ENCODE measurements around the gene ZNF407.

The ZNF407 gene

DNA sequence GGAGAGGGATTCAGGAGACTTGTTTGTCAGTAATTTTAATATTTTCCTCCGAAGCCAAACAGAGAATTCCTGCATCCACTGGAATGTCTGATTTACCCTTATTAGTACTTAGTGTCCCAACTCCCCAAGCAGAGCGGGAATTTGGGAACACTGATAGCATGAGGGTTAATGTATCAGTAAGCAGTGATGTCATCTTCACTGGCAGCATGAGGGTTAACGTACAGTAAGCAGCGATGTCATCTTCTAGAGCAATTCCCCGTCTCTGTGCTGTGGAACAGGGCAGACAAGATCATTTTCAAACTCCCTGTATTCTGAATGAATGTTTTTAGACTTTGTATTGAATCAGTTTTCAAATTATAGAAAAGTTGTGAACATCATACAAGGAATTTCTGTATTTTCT is 228.9 kb downstream of the ZNF407 start:
- TF ChIP-seq, protein P1, sequence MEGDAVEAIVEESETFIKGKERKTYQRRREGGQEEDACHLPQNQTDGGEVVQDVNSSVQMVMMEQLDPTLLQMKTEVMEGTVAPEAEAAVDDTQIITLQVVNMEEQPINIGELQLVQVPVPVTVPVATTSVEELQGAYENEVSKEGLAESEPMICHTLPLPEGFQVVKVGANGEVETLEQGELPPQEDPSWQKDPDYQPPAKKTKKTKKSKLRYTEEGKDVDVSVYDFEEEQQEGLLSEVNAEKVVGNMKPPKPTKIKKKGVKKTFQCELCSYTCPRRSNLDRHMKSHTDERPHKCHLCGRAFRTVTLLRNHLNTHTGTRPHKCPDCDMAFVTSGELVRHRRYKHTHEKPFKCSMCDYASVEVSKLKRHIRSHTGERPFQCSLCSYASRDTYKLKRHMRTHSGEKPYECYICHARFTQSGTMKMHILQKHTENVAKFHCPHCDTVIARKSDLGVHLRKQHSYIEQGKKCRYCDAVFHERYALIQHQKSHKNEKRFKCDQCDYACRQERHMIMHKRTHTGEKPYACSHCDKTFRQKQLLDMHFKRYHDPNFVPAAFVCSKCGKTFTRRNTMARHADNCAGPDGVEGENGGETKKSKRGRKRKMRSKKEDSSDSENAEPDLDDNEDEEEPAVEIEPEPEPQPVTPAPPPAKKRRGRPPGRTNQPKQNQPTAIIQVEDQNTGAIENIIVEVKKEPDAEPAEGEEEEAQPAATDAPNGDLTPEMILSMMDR (conservative IDR thresholded peaks at IDR 0.05) = no peak
- H3K27ac ChIP-seq = no peak overlapping the region

DNA sequence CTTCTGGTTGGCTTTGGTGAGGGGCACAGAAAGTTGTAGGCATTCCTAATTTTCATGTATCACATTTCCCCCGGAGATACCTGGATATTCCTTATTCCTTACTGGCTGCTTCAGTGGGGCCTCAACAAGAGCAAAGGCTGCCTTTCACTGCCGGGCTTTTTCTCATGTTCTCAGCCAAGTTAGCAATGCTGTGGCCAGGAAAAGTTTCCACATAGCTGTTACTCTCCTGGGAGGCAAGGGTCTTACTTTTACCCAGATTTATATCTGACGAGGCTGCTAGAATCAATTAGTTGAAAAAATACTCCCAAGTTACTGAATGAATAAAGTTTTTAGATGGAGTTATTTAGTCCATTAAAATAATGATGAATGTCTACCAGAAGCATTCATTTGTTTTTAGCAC is 230.5 kb downstream of the ZNF407 start:
- TF ChIP-seq, protein P1 (conservative IDR thresholded peaks at IDR 0.05) = no peak

DNA sequence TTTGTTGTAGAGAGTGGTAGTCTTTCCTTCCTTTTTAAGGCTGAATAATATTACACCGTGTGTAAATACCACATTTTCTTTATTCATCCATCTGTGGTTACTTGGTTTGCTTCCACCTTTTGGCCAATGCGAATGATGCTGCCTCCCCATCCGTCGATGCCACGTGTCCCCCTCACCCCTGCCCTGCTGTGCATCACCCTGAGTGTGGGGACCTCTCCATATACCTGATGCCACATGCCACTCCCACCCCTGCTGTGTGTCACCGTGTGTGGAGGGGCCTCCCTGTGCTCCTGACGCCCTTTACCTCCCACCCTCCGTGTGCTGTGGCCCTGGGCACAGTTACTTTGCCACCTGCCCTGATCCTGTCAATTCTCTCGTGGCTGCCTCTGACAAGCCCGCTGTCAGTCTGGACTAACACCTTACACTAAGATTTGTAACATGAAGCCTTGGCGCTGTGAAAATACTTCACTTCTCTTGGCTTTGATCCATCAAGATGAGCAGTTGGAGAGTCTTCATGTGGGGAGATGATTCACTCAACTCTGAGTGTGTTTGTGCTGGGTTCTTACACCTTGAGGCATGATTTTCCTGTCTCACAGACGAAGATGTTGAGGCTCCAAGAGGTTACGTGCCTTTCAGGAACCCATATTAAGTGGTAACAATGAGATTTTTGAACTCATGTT is 234.0 kb downstream of the ZNF407 start:
- TF ChIP-seq, protein P1 (conservative IDR thresholded peaks at IDR 0.05) = no peak
- no peak overlapping the region for H3K27ac ChIP-seq

More for the DNA sequence above, 230.5 kb downstream of the ZNF407 start:
- H3K27ac ChIP-seq = no peak overlapping the region

DNA sequence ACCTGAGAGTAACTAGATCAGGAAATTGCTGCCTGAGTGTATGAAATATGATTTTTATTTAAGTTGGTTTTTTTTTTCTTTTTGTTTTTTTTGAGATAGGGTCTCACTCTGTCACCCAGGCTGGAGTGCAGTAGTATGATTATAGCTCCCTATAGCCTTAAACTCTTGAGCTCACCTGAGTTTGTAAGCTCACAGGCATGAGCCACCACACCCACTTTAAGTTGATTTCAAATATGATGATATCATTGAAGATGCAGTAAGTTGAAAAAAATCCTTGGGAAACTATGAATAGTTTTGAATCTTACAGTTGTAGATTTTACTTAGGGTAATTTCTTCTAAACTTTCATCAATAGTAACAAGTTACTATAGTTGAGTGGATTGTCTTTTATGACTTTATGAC is 234.7 kb downstream of the ZNF407 start:
- TF ChIP-seq, protein P1 (conservative IDR thresholded peaks at IDR 0.05) = no peak
- H3K27ac ChIP-seq = no peak overlapping the region

DNA sequence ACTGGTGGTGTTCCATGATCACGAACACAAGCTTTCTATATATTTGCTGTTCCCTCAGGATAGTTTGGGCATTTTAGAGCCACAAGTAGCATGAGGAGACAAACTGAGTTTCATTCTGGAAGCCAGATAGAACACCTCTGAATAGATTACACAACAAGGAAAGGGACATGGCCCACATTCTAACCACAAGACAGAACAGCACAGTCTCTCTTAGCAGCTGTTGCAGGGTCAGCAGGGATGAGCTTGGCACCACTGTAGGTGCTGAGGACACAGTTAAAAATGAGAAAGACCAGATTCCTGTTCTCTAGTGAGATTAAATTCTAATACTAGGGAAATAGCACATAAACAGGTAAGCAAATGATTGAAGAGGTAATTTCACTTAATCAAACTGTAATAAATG is 235.3 kb downstream of the ZNF407 start:
- TF ChIP-seq, protein P1 (conservative IDR thresholded peaks at IDR 0.05) = no peak
- no peak overlapping the region for H3K27ac ChIP-seq

DNA sequence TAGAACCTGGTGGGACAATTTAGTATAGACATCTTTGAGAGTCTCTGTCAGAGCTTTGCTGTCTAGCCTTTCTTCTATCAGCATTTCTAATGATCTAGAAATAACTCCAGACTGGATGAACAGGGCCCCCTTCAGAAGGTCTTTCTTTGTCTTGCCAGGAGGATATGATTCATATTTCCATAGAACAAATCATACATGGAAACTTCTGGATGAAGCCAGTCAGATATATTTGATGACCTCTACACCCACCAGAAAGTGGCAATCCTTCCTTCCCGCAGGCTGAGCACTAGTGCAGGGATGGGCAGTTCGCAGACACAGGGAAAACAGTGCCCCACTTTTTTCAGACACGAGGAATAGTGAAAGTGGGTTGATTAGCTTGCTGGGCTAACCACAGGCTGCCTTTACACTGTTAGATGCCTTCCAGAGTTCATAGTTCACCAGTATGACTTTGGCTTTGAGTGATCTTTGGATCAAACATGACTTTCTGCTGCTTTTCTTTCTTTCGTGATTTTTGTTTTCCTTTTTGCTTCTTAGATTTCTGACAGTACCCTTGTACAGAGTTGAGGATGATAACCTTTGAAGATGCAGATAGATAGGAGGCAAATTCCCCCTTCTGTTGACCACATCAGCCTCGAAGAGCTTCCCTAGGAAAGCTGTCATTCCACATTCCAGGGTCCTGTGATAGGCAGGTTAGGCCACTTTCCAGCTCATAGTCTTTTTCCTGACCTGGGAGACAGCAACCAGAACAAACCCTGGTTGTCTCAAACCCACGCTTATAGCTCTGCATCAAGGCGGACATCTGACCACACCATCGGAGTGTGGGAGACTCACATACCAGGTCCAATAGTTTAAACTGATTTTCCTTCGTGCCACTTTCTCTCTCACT is 237.0 kb downstream of the ZNF407 start:
- no peak overlapping the region for H3K27ac ChIP-seq
- TF ChIP-seq, protein P1 (conservative IDR thresholded peaks at IDR 0.05) = no peak

DNA sequence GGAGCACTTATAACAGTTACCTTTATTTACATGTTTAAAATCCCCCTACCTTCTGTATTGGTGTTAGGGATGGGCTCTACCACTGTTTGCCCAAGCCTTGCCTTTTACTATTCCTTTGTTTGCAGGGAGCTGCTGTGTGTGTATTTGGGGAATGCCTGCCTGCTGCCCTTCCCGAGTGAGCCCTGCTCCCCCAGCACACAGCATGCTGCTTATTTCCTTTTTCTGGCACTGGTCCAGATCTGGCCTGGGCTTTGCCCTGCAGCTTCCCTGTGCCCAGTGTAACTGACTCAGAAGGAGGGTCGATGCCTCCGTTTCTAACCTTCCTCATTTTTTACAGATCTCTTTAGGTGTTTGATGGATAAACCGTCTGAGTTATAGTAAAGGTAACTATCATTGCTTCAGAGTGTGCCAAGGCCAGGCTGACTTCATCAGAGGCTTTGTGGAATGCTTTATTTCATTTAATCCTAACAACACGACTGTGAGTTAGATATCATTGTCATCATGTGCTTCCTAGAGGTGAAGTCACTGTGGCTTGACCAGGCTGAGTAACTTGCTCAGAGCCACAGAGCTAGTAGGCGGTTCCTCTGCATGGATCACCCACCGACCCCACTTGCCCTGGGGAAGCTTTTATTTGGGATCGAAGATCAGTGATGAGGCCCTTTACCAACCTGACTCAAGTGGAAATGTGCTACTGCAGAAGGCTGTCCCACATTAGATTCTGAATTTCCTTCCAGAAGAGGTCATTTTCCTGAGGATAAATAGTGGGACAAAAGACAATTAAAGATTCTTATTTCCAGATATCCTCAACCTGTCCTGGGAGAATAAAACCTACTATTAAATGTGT is 238.8 kb downstream of the ZNF407 start:
- H3K27ac ChIP-seq = no peak overlapping the region
- TF ChIP-seq, protein P1 (conservative IDR thresholded peaks at IDR 0.05) = no peak
